CD4-positive, alpha-beta memory T cell (primary cell): ENCODE data around the gene LETMD1. TPM values are rescaled to one million over a fixed set of nuclear protein-coding genes. Genes with fewer than 3 reads are reported as not detected.

ENCODE experiments used
- CTCF ChIA-PET: fragments of 350-600 bp; sonication (Branson Sonifier 250); formaldehyde crosslinking; loops from one replicate; lab custom pipeline; 2021; ENCODE audit warnings: inconsistent platforms; ENCODE audit not compliant: partially characterized antibody; lab: Charles Lee
- POLR2A ChIA-PET: fragments of 350-600 bp; sonication (Branson Sonifier 250); formaldehyde crosslinking; loops from one replicate; lab custom pipeline; 2021; ENCODE audit not compliant: partially characterized antibody; lab: Charles Lee
- DNase-seq, 5 donors: peaks; one replicate each; pipeline versions ENCODE4 v3.0.0 to v3.0.0-alpha.2; 2020 to 2022; ENCODE audit warnings: mixed read lengths in 1 of 5
- H3K27ac ChIP-seq: one replicate; pipeline ENCODE4 v1.7.0; 2013; ENCODE audit warnings: low read depth, low read length
- H3K27me3 ChIP-seq: 2 replicates; pipeline ENCODE4 v1.7.0; 2013; ENCODE audit warnings: mild to moderate bottlenecking, low read length, moderate library complexity; ENCODE audit not compliant: insufficient read depth
- H3K36me3 ChIP-seq: 2 replicates; pipeline ENCODE4 v1.7.0; 2013; ENCODE audit warnings: mild to moderate bottlenecking, low read length, moderate library complexity; ENCODE audit not compliant: insufficient read depth
- H3K4me1 ChIP-seq: 2 replicates; pipeline ENCODE4 v1.7.0; 2013; ENCODE audit warnings: mild to moderate bottlenecking, low read length, moderate library complexity; ENCODE audit not compliant: insufficient read depth
- H3K4me3 ChIP-seq, 2 donors: one replicate each; pipeline ENCODE4 v1.7.0; 2013; ENCODE audit warnings: low read length in 2 of 2, mild to moderate bottlenecking in 1 of 2
- H3K9me3 ChIP-seq, 2 donors: one replicate each; pipeline ENCODE4 v1.7.0; 2013; ENCODE audit warnings: low read length in 2 of 2, control low read depth in 1 of 2; ENCODE audit not compliant: control insufficient read depth in 1 of 2
- H3K27ac Mint-ChIP-seq, 7 donors: one replicate each; pipeline ENCODE4 v1.8.0; 2020 to 2021; ENCODE audit warnings: mixed read lengths in 7 of 7, mild to moderate bottlenecking in 6 of 7, inconsistent platforms in 3 of 7, moderate library complexity in 3 of 7
- H3K27me3 Mint-ChIP-seq, 2 donors: one replicate each; pipeline ENCODE4 v1.8.0; 2020 to 2021; ENCODE audit warnings: mixed read lengths in 2 of 2
- H3K36me3 Mint-ChIP-seq, 2 donors: one replicate each; pipeline ENCODE4 v1.8.0; 2020 to 2021; ENCODE audit warnings: mixed read lengths in 2 of 2, inconsistent platforms in 1 of 2, mild to moderate bottlenecking in 1 of 2
- H3K4me1 Mint-ChIP-seq, 4 donors: one replicate each; pipeline ENCODE4 v1.8.0; 2020 to 2021; ENCODE audit warnings: mixed read lengths in 4 of 4, mild to moderate bottlenecking in 1 of 4
- H3K4me3 Mint-ChIP-seq, 8 donors: one replicate each; pipeline ENCODE4 v1.8.0; 2020 to 2021; ENCODE audit warnings: mixed read lengths in 8 of 8, mild to moderate bottlenecking in 7 of 8, moderate library complexity in 6 of 8, inconsistent platforms in 3 of 8
- H3K9me3 Mint-ChIP-seq, 8 donors: one replicate each; pipeline ENCODE4 v1.8.0; 2020 to 2021; ENCODE audit warnings: mixed read lengths in 8 of 8, mild to moderate bottlenecking in 5 of 8, inconsistent platforms in 3 of 8, moderate library complexity in 1 of 8
- intact Hi-C: fragments of 100-400 bp; cut with micrococcal nuclease; formaldehyde crosslinking; loops from one replicate; pipeline ENCODE4 v1.15.1; 2023
- polyA plus RNA-seq, 2 donors: library from polyadenylated mRNA; unstranded; fragments of 300-500 nt; fragmentation: Illumina TruSeq; gene quantifications; one replicate each; pipeline ENCODE4 v1.2.3, GENCODE V29; 2021
- total RNA-seq, 2 experiments: library from RNA; stranded (reverse); gene quantifications; one replicate each; pipeline ENCODE4 v1.2.3, GENCODE V29; 2021

LETMD1 gene
- total and polyA plus RNA-seq, 4 experiments from 2014 or later, result 32.6 to 93.3 (median 60.1) TPM

DNA sequence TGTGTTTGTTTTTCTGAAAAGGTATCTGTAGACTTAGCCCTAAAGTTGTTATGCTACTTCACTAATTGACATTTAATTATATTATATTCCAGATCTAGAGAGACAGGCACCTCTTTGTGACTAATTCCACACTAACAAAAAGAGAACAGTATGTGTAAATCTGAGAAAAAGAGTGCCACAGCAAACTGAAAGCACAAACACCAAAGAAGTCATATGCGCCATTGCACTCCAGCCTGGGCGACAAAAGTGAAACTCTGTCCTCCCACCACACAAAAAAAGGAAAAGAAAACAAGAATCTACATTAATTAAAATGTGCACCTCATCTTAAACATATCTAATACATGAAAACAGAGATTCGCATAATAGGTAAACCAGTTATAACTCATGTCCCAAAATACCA, 39.7 kb downstream of the LETMD1 start:
- peaks cover 0 to 2% of the 10 kb centered on the region in 2 donors for H3K36me3 Mint-ChIP-seq

GRCh38 chr12:51090705-51091229, 42.6 kb downstream of the LETMD1 start:
- CTCF ChIA-PET, result interaction anchor here (0.9 kb wide), 1 partner anchor 278 kb away, joined by 3 read pairs; no protein-coding TSS in a partner anchor
- peak overlapping the region in 1 of 7 donors; percentile 35 for H3K27ac Mint-ChIP-seq
- Histone ChIP-seq H3K4me3 (no peak overlapping the region), H3K27ac (no peak overlapping the region), H3K4me1 (no peaks in the 10 kb centered on the region), H3K9me3 (no peaks in the 10 kb centered on the region), H3K36me3 (peaks cover 7% of the 10 kb centered on the region), H3K27me3 (no peaks in the 10 kb centered on the region)
- H3K4me1 Mint-ChIP-seq, result peaks cover 0 to 3% (median 1%) of the 10 kb centered on the region in 4 donors
- H3K4me3 Mint-ChIP-seq, result no peak overlapping the region
- H3K36me3 Mint-ChIP-seq, result peaks cover 13 to 21% of the 10 kb centered on the region in 2 donors
- POLR2A ChIA-PET, result no interaction called here
- H3K9me3 Mint-ChIP-seq, result no peaks in the 10 kb centered on the region
- intact Hi-C loops, result no loop called here
- DNase-seq, result no peak
- no peaks in the 10 kb centered on the region for H3K27me3 Mint-ChIP-seq

More for the DNA sequence above, 39.7 kb downstream of the LETMD1 start:
- Mint-ChIP-seq H3K27ac (peak overlapping the region in 3 of 7 donors; percentile 13 to 83 (median 19)), H3K4me1 (peaks cover 7 to 13% (median 9%) of the 10 kb centered on the region in 4 donors), H3K4me3 (peak overlapping the region in 1 of 8 donors; percentile 26), H3K9me3 (peaks cover 0 to 2% (median 0%) of the 10 kb centered on the region in 8 donors), H3K27me3 (no peaks in the 10 kb centered on the region)
- Histone ChIP-seq H3K9me3 (no peaks in the 10 kb centered on the region), H3K36me3 (no peaks in the 10 kb centered on the region), H3K4me1 (peaks cover 6% of the 10 kb centered on the region), H3K27ac (no peak overlapping the region), H3K27me3 (no peaks in the 10 kb centered on the region), H3K4me3 (no peak overlapping the region)
- DNase-seq, result no peak
- CTCF ChIA-PET, result no interaction called here
- intact Hi-C loops, result no loop called here
- POLR2A ChIA-PET, result no interaction called here

DNA sequence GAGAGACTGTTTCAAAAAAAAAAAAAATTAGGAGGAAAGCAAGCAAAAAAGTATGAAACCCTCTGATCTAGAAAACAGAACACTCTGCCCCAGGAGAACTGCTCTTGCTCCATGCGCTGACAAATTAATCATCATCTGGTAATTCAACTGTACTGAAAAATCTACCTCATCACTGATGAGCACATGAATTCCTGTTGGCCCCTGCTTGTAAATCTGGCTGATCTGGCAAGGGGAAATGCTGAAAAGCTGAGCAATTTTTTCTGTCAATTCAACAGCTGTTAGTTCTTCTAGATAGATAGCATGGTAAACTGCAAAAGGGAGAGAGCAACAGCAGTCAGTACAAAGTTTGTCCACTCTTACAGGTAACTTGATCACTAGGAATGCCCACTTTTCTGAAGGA, 50.5 kb downstream of the LETMD1 start:
- ChIA-PET POLR2A (no interaction called here), CTCF (interaction anchor here (0.5 kb wide), 1 partner anchor 207 kb away, joined by 3 read pairs; no protein-coding TSS in a partner anchor)
- no peak overlapping the region for H3K27ac Mint-ChIP-seq
- no peak overlapping the region for H3K27ac ChIP-seq
- no peak for DNase-seq
- no peaks in the 10 kb centered on the region for H3K9me3 ChIP-seq
- H3K4me3 ChIP-seq, result no peak overlapping the region
- no peak overlapping the region for H3K4me3 Mint-ChIP-seq
- intact Hi-C loops, result no loop called here
- peaks cover 0 to 1% (median 0%) of the 10 kb centered on the region in 4 donors for H3K4me1 Mint-ChIP-seq
- H3K36me3 ChIP-seq, result peaks cover 34% of the 10 kb centered on the region
- no peaks in the 10 kb centered on the region for H3K9me3 Mint-ChIP-seq
- no peaks in the 10 kb centered on the region for H3K27me3 ChIP-seq
- H3K27me3 Mint-ChIP-seq, result no peaks in the 10 kb centered on the region
- H3K4me1 ChIP-seq, result no peaks in the 10 kb centered on the region
- peaks cover 60 to 75% of the 10 kb centered on the region in 2 donors for H3K36me3 Mint-ChIP-seq

DNA sequence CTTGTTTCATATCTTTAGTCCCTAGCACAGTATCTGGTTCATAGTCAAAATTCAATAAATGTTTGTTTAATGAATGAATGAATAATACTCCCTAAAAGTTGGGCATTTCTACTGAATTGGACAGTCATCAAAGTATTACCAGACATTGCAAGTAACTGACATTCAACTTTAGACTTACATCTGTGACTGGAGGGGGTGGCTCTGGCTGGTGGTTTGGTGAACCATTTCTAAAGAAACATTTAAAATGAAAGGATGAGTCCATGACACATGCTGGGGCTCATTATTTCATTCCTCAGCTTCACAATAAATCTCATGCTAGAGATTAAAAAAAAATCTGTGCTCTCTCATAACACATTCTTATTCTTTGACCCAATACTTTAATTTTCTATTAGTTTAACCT, 55.9 kb downstream of the LETMD1 start:
- intact Hi-C loops, result no loop called here
- Histone ChIP-seq H3K27ac (no peak overlapping the region), H3K4me1 (no peaks in the 10 kb centered on the region), H3K9me3 (no peaks in the 10 kb centered on the region), H3K27me3 (no peaks in the 10 kb centered on the region), H3K4me3 (no peak overlapping the region), H3K36me3 (peaks cover 47% of the 10 kb centered on the region)
- H3K9me3 Mint-ChIP-seq, result no peaks in the 10 kb centered on the region
- peaks cover 0 to 2% (median 0%) of the 10 kb centered on the region in 4 donors for H3K4me1 Mint-ChIP-seq
- no peaks in the 10 kb centered on the region for H3K27me3 Mint-ChIP-seq
- H3K36me3 Mint-ChIP-seq, result peaks cover 62 to 73% of the 10 kb centered on the region in 2 donors
- H3K4me3 Mint-ChIP-seq, result no peak overlapping the region
- DNase-seq, result no peak
- CTCF ChIA-PET, result no interaction called here
- H3K27ac Mint-ChIP-seq, result no peak overlapping the region
- POLR2A ChIA-PET, result no interaction called here

- no peaks in the 10 kb centered on the region for H3K9me3 Mint-ChIP-seq
These were observed 60.0 kb downstream of the LETMD1 start for GRCh38 chr12:51108136-51108535.

More at GRCh38 chr12:51108136-51108535, 60.0 kb downstream of the LETMD1 start:
- no peak for DNase-seq
- peaks cover 53 to 61% of the 10 kb centered on the region in 2 donors for H3K36me3 Mint-ChIP-seq
- intact Hi-C loops, result no loop called here
- Histone ChIP-seq H3K9me3 (no peaks in the 10 kb centered on the region), H3K27ac (no peak overlapping the region), H3K4me3 (no peak overlapping the region), H3K27me3 (no peaks in the 10 kb centered on the region), H3K36me3 (peaks cover 55% of the 10 kb centered on the region), H3K4me1 (no peaks in the 10 kb centered on the region)
- H3K27ac Mint-ChIP-seq, result no peak overlapping the region
- POLR2A ChIA-PET, result interaction anchor here (0.5 kb wide), 1 partner anchor 21 kb away, joined by 5 read pairs; no protein-coding TSS in a partner anchor
- H3K4me3 Mint-ChIP-seq, result no peak overlapping the region
- H3K4me1 Mint-ChIP-seq, result peaks cover 0 to 2% (median 0%) of the 10 kb centered on the region in 4 donors
- CTCF ChIA-PET, result no interaction called here
- no peaks in the 10 kb centered on the region for H3K27me3 Mint-ChIP-seq

Other genes with a start within 250 kb of the LETMD1 start
- gene TMPRSS12, start 205.4 kb upstream of the LETMD1 start, total RNA-seq, result not detected
- not detected for gene TMPRSS12, start 205.4 kb upstream of the LETMD1 start, polyA plus RNA-seq
- gene HIGD1C, start 95.8 kb upstream of the LETMD1 start, total RNA-seq, result not detected
- gene HIGD1C, start 95.8 kb upstream of the LETMD1 start, polyA plus RNA-seq, result not detected
- 10 to 100 TPM; 55.1 to 62.7 TPM for gene SLC11A2, start 21.9 kb upstream of the LETMD1 start, total RNA-seq
- gene SLC11A2, start 21.9 kb upstream of the LETMD1 start, polyA plus RNA-seq, result 10 to 100 TPM in 1 of 2 donors, 1 to 10 TPM in 1; 7.4 to 18.9 TPM
- 10 to 100 TPM; 34.1 to 35.0 TPM for gene CSRNP2, start 35.3 kb downstream of the LETMD1 start, total RNA-seq
- gene CSRNP2, start 35.3 kb downstream of the LETMD1 start, polyA plus RNA-seq, result 1 to 10 TPM; 4.6 to 6.3 TPM
- gene TFCP2, start 124.8 kb downstream of the LETMD1 start, total RNA-seq, result 10 to 100 TPM; 36.4 to 40.0 TPM
- 10 to 100 TPM in 1 of 2 donors, 1 to 10 TPM in 1; 6.0 to 15.3 TPM for gene TFCP2, start 124.8 kb downstream of the LETMD1 start, polyA plus RNA-seq
- 10 to 100 TPM; 71.9 to 79.8 TPM for gene POU6F1, start 169.7 kb downstream of the LETMD1 start, total RNA-seq
- 1 to 10 TPM; 1.4 to 8.5 TPM for gene POU6F1, start 169.7 kb downstream of the LETMD1 start, polyA plus RNA-seq
- 100 to 1,000 TPM; 275 to 286 TPM for gene DAZAP2, start 190.5 kb downstream of the LETMD1 start, total RNA-seq
- 1,000 to 10,000 TPM; 1,322 to 2,333 TPM for gene DAZAP2, start 190.5 kb downstream of the LETMD1 start, polyA plus RNA-seq
- gene SMAGP, start 222.1 kb downstream of the LETMD1 start, total RNA-seq, result 1 to 10 TPM; 3.9 to 5.5 TPM
- 10 to 100 TPM; 10.6 to 18.9 TPM for gene SMAGP, start 222.1 kb downstream of the LETMD1 start, polyA plus RNA-seq